SW 1271 (cell line): ENCODE measurements around the gene PTPN4.

ENCODE experiments used
- DNase-seq, 2 experiments: peaks; one replicate each; lab custom pipeline; 2025; lab: John Stamatoyannopoulos, UW

PTPN4 gene

GRCh38 chr2:119856469-119856901 is 96.8 kb downstream of the PTPN4 start:
- DNase-seq = no peak

- DNase-seq = no peak
These were observed 98.0 kb downstream of the PTPN4 start for GRCh38 chr2:119857742-119858141.

GRCh38 chr2:119859528-119859927 is 99.8 kb downstream of the PTPN4 start:
- DNase-seq = no peak

- no peak for DNase-seq
These were observed 101.2 kb downstream of the PTPN4 start for GRCh38 chr2:119860924-119861323.

GRCh38 chr2:119862127-119862889 is 102.6 kb downstream of the PTPN4 start:
- DNase-seq = no peak

- DNase-seq = peak in 1 of 2 experiments; percentile 10
These were observed 104.6 kb downstream of the PTPN4 start for GRCh38 chr2:119864318-119864717.

- no peak for DNase-seq
These were observed 112.0 kb downstream of the PTPN4 start for GRCh38 chr2:119871725-119872124.

- no peak for DNase-seq
These were observed 113.9 kb downstream of the PTPN4 start for GRCh38 chr2:119873350-119874315.

- no peak for DNase-seq
These were observed 119.8 kb downstream of the PTPN4 start for GRCh38 chr2:119879502-119879901.

- DNase-seq = no peak
These were observed 129.0 kb downstream of the PTPN4 start for GRCh38 chr2:119888680-119889079.

- DNase-seq = no peak
These were observed 138.1 kb downstream of the PTPN4 start for GRCh38 chr2:119897736-119898395.

GRCh38 chr2:119901013-119901412 is 141.3 kb downstream of the PTPN4 start:
- no peak for DNase-seq

GRCh38 chr2:119910566-119910965 is 150.8 kb downstream of the PTPN4 start:
- no peak for DNase-seq

- no peak for DNase-seq
These were observed 154.5 kb downstream of the PTPN4 start for GRCh38 chr2:119914266-119914665.

GRCh38 chr2:119921825-119922224 is 162.1 kb downstream of the PTPN4 start:
- no peak for DNase-seq

GRCh38 chr2:119922699-119923098 is 163.0 kb downstream of the PTPN4 start:
- no peak for DNase-seq

GRCh38 chr2:119929537-119929936 is 169.8 kb downstream of the PTPN4 start:
- DNase-seq = no peak

GRCh38 chr2:119932809-119933208 is 173.1 kb downstream of the PTPN4 start:
- no peak for DNase-seq

- no peak for DNase-seq
These were observed 174.6 kb downstream of the PTPN4 start for GRCh38 chr2:119934319-119934718.

- DNase-seq = no peak
These were observed 178.0 kb downstream of the PTPN4 start for GRCh38 chr2:119937680-119938079.

GRCh38 chr2:119939915-119940314 is 180.2 kb downstream of the PTPN4 start:
- DNase-seq = no peak

GRCh38 chr2:119940856-119941255 is 181.1 kb downstream of the PTPN4 start:
- DNase-seq = no peak
